ENCODE measurements around the gene GLI3.

- TF ChIP-seq L3MBTL2 (conservative IDR thresholded peaks at IDR 0.05), result no peak
- no peak for TF ChIP-seq FOXK2 (IDR thresholded peaks at IDR 0.05)
Measured at GRCh38 chr7:42145539-42145938, 91.5 kb downstream of the GLI3 start.
